Hematopoietic multipotent progenitor cell treated with erythropoietin and hydrocortisone succinate and interleukin-3 and kit ligand, for 17 days (in vitro differentiated cells): ENCODE data around the gene MCFD2.
"Not testable (repeated sequence)": the region's sequence is repeated elsewhere in the genome, so short reads cannot be mapped to it uniquely, and the experiment has no call there.

Experiments used
- DNase-seq: peaks from one replicate; pipeline ENCODE4 v3.0.0-alpha.2; 2015; ENCODE audit warnings: low spot score

MCFD2 gene

GRCh38 chr2:46937471-46937901, 21.9 kb upstream of the MCFD2 start:
- DNase-seq: no peak

DNA sequence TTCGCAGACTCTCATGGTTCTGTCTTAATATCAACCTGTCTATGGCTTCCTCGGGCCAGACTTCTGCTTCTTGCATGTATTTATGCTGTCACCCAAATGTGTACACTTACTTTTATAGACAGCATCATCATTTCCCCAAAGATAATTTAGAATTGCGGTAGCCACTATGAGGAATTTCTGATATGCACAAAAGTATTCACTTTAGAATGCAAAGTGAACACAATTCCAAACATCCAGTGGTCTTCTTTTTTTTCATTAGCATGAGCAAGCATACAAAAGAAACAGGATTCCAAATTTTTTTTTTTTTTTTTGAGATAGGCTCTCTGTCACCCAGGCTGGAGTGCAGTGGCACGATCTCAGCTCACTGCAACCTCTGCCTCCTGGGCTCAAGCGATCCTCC, 21.0 kb upstream of the MCFD2 start:
- DNase-seq: no peak

DNA sequence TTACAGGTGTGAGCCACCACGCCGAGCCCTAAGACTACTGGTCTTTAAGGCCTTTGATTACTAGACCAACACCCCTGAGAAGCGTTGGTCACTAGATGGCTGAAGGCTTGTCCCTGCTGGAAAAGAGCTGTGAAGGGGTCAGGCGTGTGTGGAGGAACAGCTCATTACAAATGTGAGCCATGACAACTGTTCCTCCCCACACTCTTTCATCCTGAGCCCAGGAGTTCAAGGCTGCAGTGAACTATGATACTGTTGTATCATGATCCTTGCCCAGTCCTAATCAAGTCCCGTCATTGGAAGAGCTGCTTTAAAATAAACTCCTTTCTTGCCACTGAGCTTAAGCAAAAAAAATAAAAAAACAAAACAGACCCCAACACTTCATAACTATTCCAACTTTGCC, 19.5 kb upstream of the MCFD2 start:
- no peak for DNase-seq

DNA sequence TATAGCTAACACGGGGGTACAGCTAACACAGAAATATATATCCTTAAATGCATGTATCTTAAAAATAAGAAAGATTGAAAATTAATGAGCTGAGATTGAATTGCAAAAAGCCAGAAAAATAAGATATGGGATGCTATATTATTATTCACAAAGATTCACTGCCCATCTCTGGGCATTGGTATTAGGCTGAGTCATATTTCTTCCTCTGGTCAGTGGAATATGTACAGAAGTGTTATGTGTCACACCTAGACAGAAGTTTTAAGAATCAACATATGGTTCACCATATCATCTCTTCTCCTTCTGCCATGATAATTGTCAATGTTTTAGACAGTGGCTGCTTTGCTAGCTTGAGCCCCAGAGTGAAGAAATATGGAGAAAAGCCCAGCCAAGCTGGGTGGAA, 14.0 kb upstream of the MCFD2 start:
- DNase-seq: no peak

- DNase-seq: no peak
These were observed 11.3 kb upstream of the MCFD2 start for GRCh38 chr2:46926863-46927262.

DNA sequence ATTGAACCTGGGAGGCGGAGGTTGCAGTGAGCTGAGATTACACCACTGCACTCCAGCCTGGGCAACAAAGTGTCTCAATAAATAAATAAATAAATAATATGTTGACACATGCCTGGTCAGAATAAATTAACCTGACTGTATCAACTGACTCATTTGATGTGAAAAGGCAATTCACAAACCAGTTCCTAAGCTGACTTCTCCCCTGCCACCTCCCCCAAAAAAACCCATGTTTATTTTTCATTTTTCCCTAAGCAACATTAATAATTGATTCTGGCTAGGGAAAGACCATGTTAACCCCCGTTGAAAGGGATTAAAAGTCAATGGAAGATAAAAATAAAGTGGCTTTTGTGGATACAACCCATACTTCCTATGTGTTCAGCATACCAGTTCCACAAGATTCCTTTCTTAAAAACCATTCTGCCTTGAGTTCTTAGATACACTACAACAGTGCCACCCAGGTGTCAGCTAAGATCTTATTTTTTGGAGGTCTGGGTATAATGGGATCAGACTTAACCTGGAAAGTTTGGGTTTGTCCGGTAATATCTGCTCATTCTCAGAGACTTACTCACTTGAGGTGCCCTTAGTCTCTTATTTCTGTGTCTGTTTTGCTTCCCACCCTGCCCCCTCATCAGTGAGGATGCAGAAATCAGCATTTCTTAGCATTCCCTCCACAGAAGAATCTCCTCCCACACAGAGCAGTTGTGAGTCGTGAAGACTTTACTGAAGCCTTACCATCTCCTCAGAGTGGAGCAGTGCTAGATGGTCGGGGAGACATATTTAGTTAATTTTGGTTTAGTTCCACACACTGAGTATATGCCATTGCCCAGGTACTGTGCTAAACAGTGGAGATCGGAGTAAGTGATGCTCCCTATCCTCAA, 10.1 kb upstream of the MCFD2 start:
- no peak for DNase-seq

DNA sequence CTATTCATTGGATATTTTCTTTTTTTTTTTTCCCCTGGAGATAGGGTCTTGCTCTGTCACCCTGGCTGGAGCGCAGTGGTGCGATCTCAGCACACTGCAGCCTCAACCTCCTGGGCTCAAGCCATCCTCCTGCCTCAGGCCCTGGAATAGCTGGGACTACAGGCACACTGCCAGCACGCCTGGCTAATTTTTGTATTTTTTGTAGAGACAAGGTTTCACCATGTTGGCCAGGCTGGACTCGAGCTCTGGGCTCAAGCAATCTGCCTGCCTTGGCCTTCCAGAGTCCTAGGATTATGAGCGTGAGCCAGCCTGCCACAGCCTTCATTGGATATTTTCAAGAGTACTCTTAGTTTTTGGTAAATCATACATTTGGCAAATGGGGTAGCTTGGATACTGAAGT, 9.0 kb upstream of the MCFD2 start:
- DNase-seq: no peak

DNA sequence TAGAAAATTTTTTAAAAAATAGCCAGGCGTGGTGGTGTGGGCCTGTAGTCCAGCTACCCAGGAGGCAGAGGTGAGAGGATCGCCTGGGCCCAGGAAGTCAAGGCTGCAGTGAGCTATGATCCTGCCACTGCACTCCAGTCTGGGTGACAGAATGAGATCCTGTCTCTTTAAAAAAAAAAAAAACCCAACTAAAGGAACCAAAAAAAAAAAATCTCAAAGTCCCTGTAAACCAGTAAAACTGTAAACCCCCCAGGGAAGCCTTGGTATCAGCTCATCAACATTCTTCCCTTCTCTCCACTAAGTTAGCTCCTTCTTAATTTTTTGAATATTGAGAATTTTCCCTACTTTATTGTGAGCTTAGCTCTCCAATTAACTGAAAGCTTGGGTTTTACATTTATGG, 8.4 kb upstream of the MCFD2 start:
- no peak for DNase-seq

DNA sequence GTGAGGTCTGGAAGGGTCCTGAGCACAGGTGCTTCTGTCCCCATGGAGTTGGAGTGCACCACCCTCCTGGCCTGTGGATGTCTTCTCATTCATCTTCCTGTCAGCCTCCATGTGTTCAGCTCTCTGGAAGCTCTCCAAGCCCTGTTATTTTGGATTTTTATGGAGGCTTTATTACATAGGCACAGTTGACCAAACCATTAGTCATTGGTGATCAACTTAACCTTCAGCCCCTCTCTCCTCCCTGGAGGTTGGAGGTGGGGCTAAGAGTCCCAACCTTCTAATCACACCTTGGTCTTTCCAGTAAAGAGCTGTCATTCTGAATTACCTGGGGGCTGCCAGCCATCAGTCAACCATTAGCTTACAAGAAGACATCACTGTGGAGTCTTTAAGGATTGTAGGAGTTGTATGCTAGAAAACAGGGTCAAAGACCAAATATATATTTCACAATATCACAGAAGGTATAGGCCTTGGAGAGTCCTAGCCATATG, 7.5 kb upstream of the MCFD2 start:
- DNase-seq: no peak

- DNase-seq: no peak
These were observed 7.0 kb upstream of the MCFD2 start for GRCh38 chr2:46922606-46923005.

- DNase-seq: no peak
These were observed 6.3 kb upstream of the MCFD2 start for GRCh38 chr2:46921676-46922448.

DNA sequence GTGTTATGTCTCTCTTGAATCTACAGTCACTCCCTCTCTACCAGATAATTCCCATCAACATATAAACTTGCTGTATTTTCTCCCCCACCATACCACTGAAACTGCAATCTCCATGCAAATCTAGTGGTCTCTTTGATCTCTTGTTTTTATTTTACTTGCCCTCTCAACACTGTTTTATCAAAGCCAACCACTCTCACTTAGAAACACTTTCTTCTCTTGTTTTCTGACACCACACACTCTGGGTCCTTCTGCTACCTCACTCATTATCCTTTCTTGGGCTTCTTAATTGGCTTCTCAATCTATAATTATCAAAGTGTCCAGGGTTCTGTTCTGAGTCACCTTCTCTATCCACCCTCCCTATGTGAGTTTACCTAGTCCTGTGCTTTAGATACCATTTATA, 2.0 kb upstream of the MCFD2 start:
- DNase-seq: no peak

DNA sequence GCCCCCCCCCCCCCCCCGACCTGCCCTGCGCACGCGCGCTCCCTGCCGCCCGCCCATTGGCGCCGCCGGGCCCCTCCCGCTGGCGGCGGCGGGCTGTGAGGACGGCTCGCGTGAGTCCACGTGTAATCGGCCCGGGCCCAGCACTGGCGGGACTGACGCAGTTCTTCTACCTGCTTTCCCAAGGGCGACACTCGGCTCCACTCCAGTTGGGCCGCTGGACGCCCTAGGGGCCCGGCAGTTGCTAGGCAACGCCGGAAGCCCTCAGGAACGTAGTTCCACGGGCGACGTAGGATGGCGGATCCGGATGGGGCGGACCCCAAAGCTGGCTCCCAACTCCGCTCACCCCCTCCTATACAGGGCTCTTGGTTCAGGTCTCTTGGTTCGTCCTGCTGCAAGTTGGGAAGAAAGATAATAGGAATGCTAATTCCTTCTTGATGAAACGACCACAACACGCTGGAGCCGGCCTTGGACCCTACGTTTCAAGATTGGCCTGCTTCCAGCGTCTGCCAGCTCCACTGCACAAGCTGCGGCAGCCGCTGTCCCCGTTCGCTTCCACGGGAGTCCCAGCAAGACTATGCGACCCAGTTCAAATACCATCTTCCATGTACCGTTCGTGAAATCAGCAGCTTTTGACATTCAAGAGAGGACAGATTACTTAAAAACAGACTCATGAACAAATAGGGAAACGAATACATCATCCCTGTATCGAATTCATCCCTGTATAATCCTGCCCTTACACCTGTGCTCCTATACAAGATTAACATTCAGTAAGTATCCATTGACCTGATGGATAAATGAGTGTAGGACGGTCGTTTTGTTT, 415 bp upstream of the MCFD2 start:
- DNase-seq: peak; percentile 83

DNA sequence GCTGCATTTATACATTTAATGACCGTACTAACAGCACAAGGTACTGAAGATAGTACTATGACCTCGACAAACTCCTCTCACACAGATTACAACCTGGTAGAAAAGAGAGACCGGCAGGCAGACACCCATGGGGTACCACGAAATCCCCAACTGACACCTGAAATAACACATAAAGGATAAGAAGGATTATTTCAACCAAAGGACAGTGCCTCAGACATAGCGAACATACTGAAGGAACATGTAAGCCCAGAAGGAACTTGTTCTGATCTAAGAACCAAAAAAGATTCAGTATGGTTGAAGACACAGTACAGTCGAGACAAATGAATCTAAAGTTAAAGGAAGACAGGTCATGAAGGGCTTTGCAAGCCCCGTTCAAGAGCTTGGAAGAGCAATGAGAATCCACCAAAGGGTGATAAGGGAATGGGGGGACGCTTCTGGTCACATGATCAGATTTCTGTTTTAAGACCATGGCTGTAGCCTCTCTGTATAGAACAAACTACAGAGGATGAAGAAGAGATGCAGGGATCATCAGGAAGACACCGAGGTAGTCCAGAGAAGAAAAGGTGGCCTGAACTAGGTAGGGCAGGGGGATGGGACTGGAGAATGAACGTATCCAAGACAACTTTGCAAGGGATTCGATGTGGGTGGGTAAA, 902 bp downstream of the MCFD2 start:
- DNase-seq: peak; percentile 28

DNA sequence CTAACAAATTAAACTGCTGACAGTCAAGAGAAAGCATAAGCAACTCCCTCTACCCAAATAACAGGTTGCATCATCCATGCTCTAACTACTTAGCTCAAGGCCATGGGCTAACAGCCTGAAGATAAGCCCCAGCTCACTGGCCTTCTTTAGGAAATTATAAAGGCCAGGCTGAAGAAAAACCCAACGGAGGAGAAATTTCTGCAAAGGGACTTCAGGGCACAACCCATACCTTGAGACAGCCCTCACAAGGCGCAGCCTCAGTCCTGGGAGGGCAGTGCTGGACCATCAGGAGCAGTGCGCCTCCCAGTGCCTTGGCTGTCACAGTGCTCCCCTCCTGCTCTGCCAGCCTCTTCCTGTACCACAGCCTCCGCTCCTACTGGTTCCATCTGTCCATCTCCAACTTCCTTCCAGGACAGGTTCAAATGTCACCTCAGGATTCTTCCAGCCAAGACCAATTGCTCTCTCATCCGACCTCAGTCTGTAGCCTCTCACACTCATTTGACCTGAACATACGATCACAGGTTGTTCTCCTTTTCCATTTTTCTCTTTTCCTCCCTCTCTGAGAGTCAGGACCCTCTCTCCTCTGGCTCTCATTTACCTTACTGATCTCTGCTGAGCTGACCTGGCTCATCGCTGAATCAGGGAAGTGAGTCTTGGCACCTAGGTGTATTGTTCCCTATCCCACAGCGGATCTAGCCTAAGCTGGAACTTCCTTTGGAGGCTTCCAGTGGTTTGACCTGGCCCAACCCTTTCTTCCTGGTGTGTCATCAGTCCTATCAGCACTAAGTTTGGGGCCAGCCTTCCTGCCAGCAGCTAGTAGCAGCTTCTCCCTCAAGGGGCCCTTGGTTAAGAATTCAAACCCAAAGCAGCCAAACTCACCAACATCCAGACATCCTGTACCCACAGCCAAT, 1.9 kb downstream of the MCFD2 start:
- peak; percentile 13 for DNase-seq

GRCh38 chr2:46909771-46910419, 5.7 kb downstream of the MCFD2 start:
- no peak for DNase-seq

DNA sequence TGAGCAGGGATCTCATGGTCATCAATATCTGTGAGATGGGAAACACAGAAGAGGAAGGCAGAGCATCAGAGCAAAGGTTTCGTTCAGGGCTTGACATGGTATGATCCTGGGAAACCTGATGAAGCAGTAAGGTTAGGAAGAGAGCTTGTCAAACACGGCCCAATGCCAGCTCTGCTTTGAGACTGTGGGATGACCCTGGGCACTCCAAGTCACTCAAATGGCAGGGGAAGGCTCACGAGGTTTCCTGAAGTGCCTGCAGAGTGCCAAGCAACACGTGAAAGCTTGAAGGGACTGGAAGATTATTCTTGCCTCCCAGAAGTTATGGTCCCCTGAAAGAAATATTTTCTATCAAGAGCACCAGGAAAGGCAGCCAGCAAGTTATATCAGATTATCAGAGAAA, 6.5 kb downstream of the MCFD2 start:
- DNase-seq: no peak

DNA sequence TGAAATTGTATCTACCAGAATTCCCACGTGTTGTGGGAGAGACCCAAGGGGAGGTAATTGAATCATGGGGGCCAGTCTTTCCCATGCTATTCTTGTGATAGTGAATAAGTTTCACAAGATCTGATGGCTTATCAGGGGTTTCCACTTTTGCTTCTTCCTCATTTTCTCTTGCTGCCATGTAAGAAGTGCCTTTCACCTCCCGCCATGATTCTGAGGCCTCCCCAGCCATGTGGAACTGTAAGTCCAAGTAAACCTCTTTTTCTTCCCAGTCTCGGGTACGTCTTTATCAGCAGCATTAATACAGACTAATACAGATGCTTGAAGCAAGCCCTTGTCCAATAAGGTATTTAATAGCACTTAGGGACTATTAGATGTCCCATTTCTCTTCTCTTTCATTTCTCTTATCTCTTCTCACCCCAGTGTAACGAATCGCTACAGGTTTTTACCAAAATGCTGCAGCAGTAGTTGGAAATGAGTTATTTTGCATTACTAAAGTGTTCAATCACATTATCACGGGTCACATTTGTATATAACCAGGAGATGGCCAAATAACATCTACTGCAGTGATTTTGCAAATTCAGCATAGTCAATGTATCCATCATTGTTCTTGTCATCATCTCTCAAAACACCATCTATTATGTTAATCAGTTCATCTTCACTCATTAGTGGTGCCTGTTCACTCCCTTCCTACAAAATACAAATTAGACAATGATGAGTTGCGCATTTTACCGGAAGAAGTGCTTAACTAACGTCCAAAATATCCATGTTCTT, 10.5 kb downstream of the MCFD2 start:
- not testable (repeated sequence) for DNase-seq

- not testable (repeated sequence) for DNase-seq
These were observed 12.6 kb downstream of the MCFD2 start for GRCh38 chr2:46902980-46903379.
